K562 (cell line): ENCODE measurements around the gene TAS2R40. TPM values are rescaled to one million over a fixed set of nuclear protein-coding genes. Genes with fewer than 3 reads are reported as not detected.

Experiments used
- ATAC-seq: fragments of 200-7000 bp; cut with Tn5 transposase; 3 replicates; pipeline ENCODE4 v1.9.1; 2020; ENCODE audit warnings: moderate library complexity
- BruUV-seq: library from RNA; stranded (reverse); fragments of 400-500 nt; replicated peaks from 2 replicates; lab custom pipeline; 2021; lab: Mats Ljungman, UMichigan
- CTCF ChIA-PET: fragments of 300-600 bp; formaldehyde crosslinking; extraction: SDS; loops from one replicate; lab custom pipeline; 2021; ENCODE audit warnings: low intra/inter-chr PET ratio; lab: Yijun Ruan, JAX
- POLR2A ChIA-PET: fragments of 300-600, 350-650 bp; sonication (Branson Sonifier 250); formaldehyde crosslinking; extraction: SDS; loops from one replicate; lab custom pipeline; 2021; ENCODE audit warnings: antibody characterized with exemption, inconsistent platforms; lab: Yijun Ruan, JAX
- DNase-seq, 4 experiments: peaks; one replicate each; pipeline versions ENCODE4 v3.0.0 to v3.0.0-alpha.2; 2011 to 2018; ENCODE audit warnings: low spot score in 3 of 4, mixed read lengths in 3 of 4; ENCODE audit errors: extremely low read depth in 1 of 4
- FAIRE-seq: peaks from 2 replicates; lab custom pipeline; 2011; peaks lifted over from hg19 to GRCh38; lab: Jason Lieb, UNC
- H2AFZ ChIP-seq: 2 replicates; pipeline ENCODE4 v1.6.0; 2011; ENCODE audit warnings: low read depth, low read length, control low read depth, inconsistent platforms
- H3K27ac ChIP-seq: fragments of 200-600 bp; 3 replicates; pipeline ENCODE4 v1.8.0; 2011; ENCODE audit warnings: low read depth, mild to moderate bottlenecking, control low read depth, inconsistent platforms, low read length, moderate library complexity, mixed read lengths; ENCODE audit errors: extremely low read depth
- H3K27me3 ChIP-seq, 2 experiments: fragments of 300-600 bp in 1 of 2; 2 replicates in 1 of 2; 3 replicates in 1 of 2; pipeline versions ENCODE4 v1.6.0 to v1.8.0; 2011; ENCODE audit warnings: inconsistent platforms in 2 of 2, low read length in 2 of 2, mild to moderate bottlenecking in 1 of 2, mixed read lengths in 1 of 2, moderate library complexity in 1 of 2; ENCODE audit not compliant: control insufficient read depth in 2 of 2, insufficient read depth in 2 of 2
- H3K36me3 ChIP-seq: fragments of 300-600 bp; 3 replicates; pipeline ENCODE4 v1.8.0; 2011; ENCODE audit warnings: mild to moderate bottlenecking, low read length, inconsistent platforms; ENCODE audit not compliant: control insufficient read depth, insufficient read depth
- H3K4me1 ChIP-seq, 2 experiments: fragments of 200-600 bp in 1 of 2; replicated peaks in 1 of 2; 2 replicates in 1 of 2; 3 replicates in 1 of 2; pipeline versions ENCODE4 v1.5.1 to v1.8.0; 2011; ENCODE audit warnings: inconsistent platforms in 2 of 2, low read length in 2 of 2, mild to moderate bottlenecking in 1 of 2, mixed read lengths in 1 of 2, moderate library complexity in 1 of 2; ENCODE audit not compliant: control insufficient read depth in 2 of 2, insufficient read depth in 2 of 2
- H3K4me2 ChIP-seq: 2 replicates; pipeline ENCODE4 v1.6.1; 2011; ENCODE audit warnings: low read length, control low read depth, inconsistent platforms, mixed read lengths; ENCODE audit not compliant: insufficient read depth
- H3K4me3 ChIP-seq: fragments of 200-600 bp; sonication (generic), shearing (Covaris generic); 2 replicates; pipeline ENCODE4 v1.5.1; 2016; ENCODE audit warnings: control low read depth, inconsistent platforms
- H3K79me2 ChIP-seq: fragments of 200-600 bp; 3 replicates; pipeline ENCODE4 v1.8.0; 2011; ENCODE audit warnings: low read length, inconsistent platforms; ENCODE audit not compliant: control insufficient read depth, insufficient read depth
- H3K9ac ChIP-seq, 2 experiments: 2 replicates each; pipeline versions ENCODE4 v1.6.0 to v1.6.1; 2011; ENCODE audit warnings: low read depth in 2 of 2, low read length in 2 of 2, control low read depth in 1 of 2, inconsistent platforms in 1 of 2, mild to moderate bottlenecking in 1 of 2, mixed read lengths in 1 of 2; ENCODE audit not compliant: insufficient read depth in 1 of 2
- H3K9me1 ChIP-seq: one replicate; pipeline ENCODE4 v1.6.0; 2011; ENCODE audit warnings: inconsistent platforms, mild to moderate bottlenecking, low read length, moderate library complexity; ENCODE audit not compliant: control insufficient read depth, insufficient read depth
- H3K9me3 ChIP-seq: replicated peaks from 2 replicates; pipeline ENCODE4 v1.5.1; 2011; ENCODE audit warnings: low read depth, low read length, inconsistent platforms; ENCODE audit not compliant: control insufficient read depth, insufficient read depth
- H4K20me1 ChIP-seq: replicated peaks from 2 replicates; pipeline ENCODE4 v1.6.1; 2011; ENCODE audit warnings: low read length, inconsistent platforms, mixed read lengths; ENCODE audit not compliant: control insufficient read depth, insufficient read depth
- BRD9 ChIP-seq: fragments of 450-650 bp; IDR thresholded peaks from 2 replicates; pipeline ENCODE4 v1.6.1; 2018; ENCODE audit warnings: low read depth; ENCODE audit not compliant: partially characterized antibody
- MCM3 ChIP-seq: fragments of 450-650 bp; IDR thresholded peaks from 2 replicates; pipeline ENCODE4 v1.6.1; 2016
- MLLT1 ChIP-seq, 2 experiments: fragments of 450-650 bp; IDR thresholded peaks; 2 replicates each; pipeline ENCODE4 v1.6.1; 2016
- MYNN ChIP-seq, 2 experiments: sonication (generic); formaldehyde crosslinking in 1 of 2; IDR thresholded peaks; 2 replicates each; pipeline versions ENCODE4 v1.5.0 to v1.6.1; 2016 to 2020; ENCODE audit warnings: antibody characterized with exemption in 1 of 2, missing genetic modification reagents in 1 of 2
- SMARCC2 ChIP-seq: fragments of 450-650 bp; IDR thresholded peaks from 2 replicates; pipeline ENCODE4 v1.6.1; 2017; ENCODE audit warnings: antibody characterized with exemption, moderate library complexity, mild to moderate bottlenecking, low read depth
- SRF ChIP-seq, 2 experiments: fragments of 250-450, 450-650 bp in 1 of 2; sonication (Bioruptor Pico) in 1 of 2; sonication (generic) in 1 of 2; formaldehyde crosslinking; IDR thresholded peaks; 2 replicates each; pipeline versions ENCODE4 v1.5.0 to v1.5.1; 2020 to 2022; ENCODE audit warnings: mild to moderate bottlenecking in 1 of 2, missing genetic modification reagents in 1 of 2
- ZMIZ1 ChIP-seq, 2 experiments: fragments of 150-350 bp in 1 of 2; IDR thresholded peaks; 2 replicates each; pipeline ENCODE4 v1.6.1; 2012 to 2016; ENCODE audit warnings: low read depth in 2 of 2, low read length in 2 of 2, mild to moderate bottlenecking in 1 of 2, moderate library complexity in 1 of 2
- ZNF318 ChIP-seq, 2 experiments: fragments of 450-650 bp; IDR thresholded peaks; 2 replicates each; pipeline ENCODE4 v1.6.1; 2016; ENCODE audit warnings: mild to moderate bottlenecking in 2 of 2, borderline replicate concordance in 1 of 2, low read depth in 1 of 2, moderate library complexity in 1 of 2
- WGBS: fragments of 100-300 bp; shearing (Covaris generic); methylation state at CpG from one replicate; pipeline ENCODE4 v1.1.6; 2016; ENCODE audit warnings: low coverage, mixed read lengths; ENCODE audit not compliant: insufficient coverage; ENCODE audit errors: missing lambda C conversion rate; 5-methylcytosine and 5-hydroxymethylcytosine counted together
- in situ Hi-C: fragments of 300-500 bp; cut with MboI; formaldehyde crosslinking; loops from 4 replicates; pipeline ENCODE4 v1.15.0; 2018; ENCODE audit warnings: inconsistent platforms, mixed read lengths
- intact Hi-C: fragments of 100-400 bp; cut with micrococcal nuclease; formaldehyde crosslinking; loops from 2 replicates; pipeline ENCODE4 v1.14.2; 2022
- polyA plus RNA-seq, 8 experiments: library from polyadenylated mRNA; depleted of rRNA in 4 of 8; stranded (reverse) in 5 of 8; unstranded in 3 of 8; fragments of >200 nt; fragmentation: Nextera tagmentation in 2 of 8; fragmentation: Illumina TruSeq in 1 of 8; extraction: Ambion mirVana in 2 of 8; extraction: Trizol in 1 of 8; gene quantifications; 2 replicates each; pipeline versions ENCODE4 v1.2.1 to v1.2.3, GENCODE V29; 2011 to 2014; ENCODE audit warnings: inconsistent platforms in 1 of 8, missing spikeins in 1 of 8
- total RNA-seq, 7 experiments: library from RNA; depleted of rRNA in 6 of 7; stranded (reverse); fragments of >200 nt in 6 of 7; fragmentation: Illumina TruSeq in 2 of 7; extraction: Trizol in 2 of 7; gene quantifications; 2 replicates each; pipeline versions ENCODE4 v1.2.1 to v1.2.3, GENCODE V29; 2011 to 2021; ENCODE audit warnings: low replicate concordance in 1 of 7

The TAS2R40 gene
- total and polyA plus RNA-seq, 9 of the 15 experiments (the other 6 are each of a cell fraction or from before 2014, with no cell fraction given) = not detected

GRCh38 chr7:143258831-143259230 is 37.0 kb downstream of the TAS2R40 start:
- in situ Hi-C loops (no loop called here), intact Hi-C loops (no loop called here)
- 0 out of 3 replicates have a peak, but pooled peaks have one; percentile 2 for ATAC-seq
- no peaks in the 10 kb centered on the region for H3K27me3 ChIP-seq
- POLR2A ChIA-PET = interaction anchor here (0.6 to 0.7 kb wide), 2 partner anchors 15 to 250 kb away, joined by 3 read pairs; no protein-coding TSS in a partner anchor
- H3K27ac ChIP-seq = peak overlapping the region; percentile 57
- peak; percentile 59 for FAIRE-seq
- H2AFZ ChIP-seq = peak overlapping the region; percentile 95
- peak in 3 of 4 experiments; percentile 20 to 57 (median 54) for DNase-seq
- no peak overlapping the region for H3K4me3 ChIP-seq
- no peaks in the 10 kb centered on the region for H3K9me1 ChIP-seq
- 30% methylated on average over 2 of the region's 2 CpGs for WGBS
- H3K9me3 ChIP-seq = no peaks in the 10 kb centered on the region
- H4K20me1 ChIP-seq = no peaks in the 10 kb centered on the region
- CTCF ChIA-PET = interaction anchor here (0.6 kb wide), 1 partner anchor 12 kb away, joined by 4 read pairs; no protein-coding TSS in a partner anchor
- H3K4me2 ChIP-seq = peak overlapping the region; percentile 47
- peaks cover 14 to 51% of the 10 kb centered on the region in 2 experiments for H3K4me1 ChIP-seq
- H3K79me2 ChIP-seq = peaks cover 12% of the 10 kb centered on the region
- no peaks in the 10 kb centered on the region for H3K36me3 ChIP-seq
- BruUV-seq = no TSS peak
- peak overlapping the region in 1 of 2 experiments; percentile 57; a peak in 2 of 4 replicates for H3K9ac ChIP-seq
- TF ChIP-seq BRD9 (no peak), MCM3 (no peak), SMARCC2 (no peak), MYNN (IDR thresholded peaks at IDR 0.05) (no peak), MYNN (CRISPR knock-in tag; IDR thresholded peaks at IDR 0.05) (no peak), ZNF318 (IDR thresholded peaks at IDR 0.05; ENCODE audit: borderline replicate concordance in 1 of 2, low read depth in 1 of 2) (no peak), ZMIZ1 (IDR thresholded peaks at IDR 0.05; ENCODE audit: low read depth in 2 of 2, low read length in 2 of 2) (no peak), SRF (CRISPR knock-in tag; IDR thresholded peaks at IDR 0.05) (no peak), MLLT1 (IDR thresholded peaks at IDR 0.05) (no peak)
